GM19035 (cell line): Measurements from ENCODE around the gene SH3RF3.

Experiments used
- ATAC-seq: cut with Tn5 transposase; IDR thresholded peaks from one replicate; pipeline ENCODE4 v1.9.1; 2021; ENCODE audit not compliant: unreplicated experiment

SH3RF3 gene

GRCh38 chr2:109345653-109346480 lies 216.9 kb downstream of the SH3RF3 start:
- ATAC-seq: no peak

GRCh38 chr2:109346601-109347228 lies 217.7 kb downstream of the SH3RF3 start:
- ATAC-seq: no peak

- ATAC-seq: no peak
Observed at GRCh38 chr2:109347626-109348025, 218.6 kb downstream of the SH3RF3 start.

- no peak for ATAC-seq
Observed at GRCh38 chr2:109348190-109348589, 219.2 kb downstream of the SH3RF3 start.

- ATAC-seq: no peak
Observed at GRCh38 chr2:109348671-109349502, 219.9 kb downstream of the SH3RF3 start.

- ATAC-seq: no peak
Observed at GRCh38 chr2:109349503-109350465, 220.8 kb downstream of the SH3RF3 start.

GRCh38 chr2:109350526-109350925 lies 221.5 kb downstream of the SH3RF3 start:
- no peak for ATAC-seq

- ATAC-seq: no peak
Observed at GRCh38 chr2:109351164-109351756, 222.3 kb downstream of the SH3RF3 start.

- no peak for ATAC-seq
Observed at GRCh38 chr2:109352056-109352897, 223.3 kb downstream of the SH3RF3 start.

GRCh38 chr2:109352898-109353689 lies 224.1 kb downstream of the SH3RF3 start:
- ATAC-seq: no peak

GRCh38 chr2:109353806-109354745 lies 225.1 kb downstream of the SH3RF3 start:
- ATAC-seq: no peak

- ATAC-seq: no peak
Observed at GRCh38 chr2:109355192-109355843, 226.3 kb downstream of the SH3RF3 start.

GRCh38 chr2:109356324-109357035 lies 227.5 kb downstream of the SH3RF3 start:
- no peak for ATAC-seq

GRCh38 chr2:109364217-109364616 lies 235.2 kb downstream of the SH3RF3 start:
- ATAC-seq: no peak

GRCh38 chr2:109365131-109365530 lies 236.1 kb downstream of the SH3RF3 start:
- ATAC-seq: no peak

GRCh38 chr2:109367683-109368082 lies 238.7 kb downstream of the SH3RF3 start:
- no peak for ATAC-seq
